CD4-positive, alpha-beta memory T cell (primary cell): ENCODE results near the gene ZNF423. TPM values are rescaled to one million over a fixed set of nuclear protein-coding genes. Genes with fewer than 3 reads are reported as not detected.

Experiments used
- CTCF ChIA-PET: fragments of 350-600 bp; sonication (Branson Sonifier 250); formaldehyde crosslinking; loops from one replicate; lab custom pipeline; 2021; ENCODE audit warnings: inconsistent platforms; ENCODE audit not compliant: partially characterized antibody; lab: Charles Lee
- POLR2A ChIA-PET: fragments of 350-600 bp; sonication (Branson Sonifier 250); formaldehyde crosslinking; loops from one replicate; lab custom pipeline; 2021; ENCODE audit not compliant: partially characterized antibody; lab: Charles Lee
- DNase-seq, 5 donors: peaks; one replicate each; pipeline versions ENCODE4 v3.0.0 to v3.0.0-alpha.2; 2020 to 2022; ENCODE audit warnings: mixed read lengths in 1 of 5
- H3K27ac ChIP-seq: one replicate; pipeline ENCODE4 v1.7.0; 2013; ENCODE audit warnings: low read depth, low read length
- H3K27me3 ChIP-seq: 2 replicates; pipeline ENCODE4 v1.7.0; 2013; ENCODE audit warnings: mild to moderate bottlenecking, low read length, moderate library complexity; ENCODE audit not compliant: insufficient read depth
- H3K36me3 ChIP-seq: 2 replicates; pipeline ENCODE4 v1.7.0; 2013; ENCODE audit warnings: mild to moderate bottlenecking, low read length, moderate library complexity; ENCODE audit not compliant: insufficient read depth
- H3K4me1 ChIP-seq: 2 replicates; pipeline ENCODE4 v1.7.0; 2013; ENCODE audit warnings: mild to moderate bottlenecking, low read length, moderate library complexity; ENCODE audit not compliant: insufficient read depth
- H3K4me3 ChIP-seq, 2 donors: one replicate each; pipeline ENCODE4 v1.7.0; 2013; ENCODE audit warnings: low read length in 2 of 2, mild to moderate bottlenecking in 1 of 2
- H3K9me3 ChIP-seq, 2 donors: one replicate each; pipeline ENCODE4 v1.7.0; 2013; ENCODE audit warnings: low read length in 2 of 2, control low read depth in 1 of 2; ENCODE audit not compliant: control insufficient read depth in 1 of 2
- H3K27ac Mint-ChIP-seq, 7 donors: one replicate each; pipeline ENCODE4 v1.8.0; 2020 to 2021; ENCODE audit warnings: mixed read lengths in 7 of 7, mild to moderate bottlenecking in 6 of 7, inconsistent platforms in 3 of 7, moderate library complexity in 3 of 7
- H3K27me3 Mint-ChIP-seq, 2 donors: one replicate each; pipeline ENCODE4 v1.8.0; 2020 to 2021; ENCODE audit warnings: mixed read lengths in 2 of 2
- H3K36me3 Mint-ChIP-seq, 2 donors: one replicate each; pipeline ENCODE4 v1.8.0; 2020 to 2021; ENCODE audit warnings: mixed read lengths in 2 of 2, inconsistent platforms in 1 of 2, mild to moderate bottlenecking in 1 of 2
- H3K4me1 Mint-ChIP-seq, 4 donors: one replicate each; pipeline ENCODE4 v1.8.0; 2020 to 2021; ENCODE audit warnings: mixed read lengths in 4 of 4, mild to moderate bottlenecking in 1 of 4
- H3K4me3 Mint-ChIP-seq, 8 donors: one replicate each; pipeline ENCODE4 v1.8.0; 2020 to 2021; ENCODE audit warnings: mixed read lengths in 8 of 8, mild to moderate bottlenecking in 7 of 8, moderate library complexity in 6 of 8, inconsistent platforms in 3 of 8
- H3K9me3 Mint-ChIP-seq, 8 donors: one replicate each; pipeline ENCODE4 v1.8.0; 2020 to 2021; ENCODE audit warnings: mixed read lengths in 8 of 8, mild to moderate bottlenecking in 5 of 8, inconsistent platforms in 3 of 8, moderate library complexity in 1 of 8
- intact Hi-C: fragments of 100-400 bp; cut with micrococcal nuclease; formaldehyde crosslinking; loops from one replicate; pipeline ENCODE4 v1.15.1; 2023
- polyA plus RNA-seq, 2 donors: library from polyadenylated mRNA; unstranded; fragments of 300-500 nt; fragmentation: Illumina TruSeq; gene quantifications; one replicate each; pipeline ENCODE4 v1.2.3, GENCODE V29; 2021
- total RNA-seq, 2 experiments: library from RNA; stranded (reverse); gene quantifications; one replicate each; pipeline ENCODE4 v1.2.3, GENCODE V29; 2021

Gene ZNF423
- total and polyA plus RNA-seq, 4 experiments from 2014 or later: not detected

GRCh38 chr16:49755313-49755620, 100.6 kb downstream of the ZNF423 start:
- DNase-seq: no peak
- Histone ChIP-seq H3K27ac (no peak overlapping the region), H3K4me1 (no peaks in the 10 kb centered on the region), H3K9me3 (no peaks in the 10 kb centered on the region), H3K4me3 (no peak overlapping the region), H3K36me3 (no peaks in the 10 kb centered on the region), H3K27me3 (no peaks in the 10 kb centered on the region)
- Mint-ChIP-seq H3K36me3 (no peaks in the 10 kb centered on the region), H3K9me3 (no peaks in the 10 kb centered on the region), H3K4me3 (peak overlapping the region in 2 of 8 donors; percentile 19 to 50), H3K27ac (no peak overlapping the region), H3K4me1 (peaks cover 0 to 13% (median 5%) of the 10 kb centered on the region in 4 donors), H3K27me3 (peaks cover 22 to 24% of the 10 kb centered on the region in 2 donors)
- ChIA-PET CTCF (no interaction called here), POLR2A (no interaction called here)
- intact Hi-C loops: no loop called here

- no peaks in the 10 kb centered on the region for H3K9me3 ChIP-seq
- no peaks in the 10 kb centered on the region for H3K9me3 Mint-ChIP-seq
- DNase-seq: no peak
- H3K4me3 ChIP-seq: no peak overlapping the region
- CTCF ChIA-PET: no interaction called here
- no peaks in the 10 kb centered on the region for H3K27me3 ChIP-seq
- H3K27ac ChIP-seq: no peak overlapping the region
- no peak overlapping the region for H3K27ac Mint-ChIP-seq
- intact Hi-C loops: no loop called here
- H3K4me3 Mint-ChIP-seq: no peak overlapping the region
- H3K36me3 Mint-ChIP-seq: no peaks in the 10 kb centered on the region
- no peaks in the 10 kb centered on the region for H3K36me3 ChIP-seq
- H3K27me3 Mint-ChIP-seq: peaks cover 21 to 25% of the 10 kb centered on the region in 2 donors
- peaks cover 0 to 13% (median 5%) of the 10 kb centered on the region in 4 donors for H3K4me1 Mint-ChIP-seq
- no peaks in the 10 kb centered on the region for H3K4me1 ChIP-seq
- POLR2A ChIA-PET: no interaction called here
Measured at GRCh38 chr16:49754495-49755312, 101.2 kb downstream of the ZNF423 start.

GRCh38 chr16:49750341-49751000, 105.4 kb downstream of the ZNF423 start:
- Mint-ChIP-seq H3K4me1 (peaks cover 0 to 13% (median 5%) of the 10 kb centered on the region in 4 donors), H3K4me3 (no peak overlapping the region), H3K27ac (no peak overlapping the region), H3K27me3 (peaks cover 13 to 14% of the 10 kb centered on the region in 2 donors), H3K9me3 (no peaks in the 10 kb centered on the region), H3K36me3 (no peaks in the 10 kb centered on the region)
- ChIA-PET CTCF (no interaction called here), POLR2A (no interaction called here)
- H3K36me3 ChIP-seq: no peaks in the 10 kb centered on the region
- H3K4me1 ChIP-seq: no peaks in the 10 kb centered on the region
- H3K9me3 ChIP-seq: no peaks in the 10 kb centered on the region
- no peak overlapping the region for H3K27ac ChIP-seq
- H3K27me3 ChIP-seq: no peaks in the 10 kb centered on the region
- H3K4me3 ChIP-seq: no peak overlapping the region
- DNase-seq: no peak
- intact Hi-C loops: no loop called here

GRCh38 chr16:49749816-49750215, 106.1 kb downstream of the ZNF423 start:
- H3K4me1 ChIP-seq: no peaks in the 10 kb centered on the region
- DNase-seq: no peak
- H3K27me3 Mint-ChIP-seq: peaks cover 11% of the 10 kb centered on the region in 2 donors
- H3K36me3 Mint-ChIP-seq: no peaks in the 10 kb centered on the region
- CTCF ChIA-PET: no interaction called here
- POLR2A ChIA-PET: no interaction called here
- no peaks in the 10 kb centered on the region for H3K9me3 ChIP-seq
- peaks cover 0 to 6% (median 2%) of the 10 kb centered on the region in 4 donors for H3K4me1 Mint-ChIP-seq
- H3K27ac ChIP-seq: no peak overlapping the region
- H3K4me3 ChIP-seq: no peak overlapping the region
- no peaks in the 10 kb centered on the region for H3K36me3 ChIP-seq
- no peaks in the 10 kb centered on the region for H3K27me3 ChIP-seq
- H3K4me3 Mint-ChIP-seq: no peak overlapping the region
- no peak overlapping the region for H3K27ac Mint-ChIP-seq
- intact Hi-C loops: no loop called here
- no peaks in the 10 kb centered on the region for H3K9me3 Mint-ChIP-seq

- peaks cover 8 to 11% of the 10 kb centered on the region in 2 donors for H3K27me3 Mint-ChIP-seq
- H3K4me1 ChIP-seq: no peaks in the 10 kb centered on the region
- H3K9me3 ChIP-seq: no peaks in the 10 kb centered on the region
- H3K36me3 Mint-ChIP-seq: no peaks in the 10 kb centered on the region
- ChIA-PET POLR2A (no interaction called here), CTCF (no interaction called here)
- no peak overlapping the region for H3K4me3 ChIP-seq
- no peaks in the 10 kb centered on the region for H3K9me3 Mint-ChIP-seq
- no peak overlapping the region for H3K27ac ChIP-seq
- no peak overlapping the region for H3K27ac Mint-ChIP-seq
- H3K27me3 ChIP-seq: no peaks in the 10 kb centered on the region
- H3K4me1 Mint-ChIP-seq: no peaks in the 10 kb centered on the region
- no peak for DNase-seq
- intact Hi-C loops: no loop called here
- H3K36me3 ChIP-seq: no peaks in the 10 kb centered on the region
- no peak overlapping the region for H3K4me3 Mint-ChIP-seq
Measured at GRCh38 chr16:49748322-49748721, 107.6 kb downstream of the ZNF423 start.

- no peak for DNase-seq
- intact Hi-C loops: no loop called here
- H3K4me1 Mint-ChIP-seq: no peaks in the 10 kb centered on the region
- no peak overlapping the region for H3K4me3 Mint-ChIP-seq
- Histone ChIP-seq H3K4me1 (no peaks in the 10 kb centered on the region), H3K36me3 (no peaks in the 10 kb centered on the region), H3K9me3 (no peaks in the 10 kb centered on the region), H3K27me3 (no peaks in the 10 kb centered on the region), H3K27ac (no peak overlapping the region), H3K4me3 (no peak overlapping the region)
- no peaks in the 10 kb centered on the region for H3K9me3 Mint-ChIP-seq
- H3K27me3 Mint-ChIP-seq: peaks cover 7 to 11% of the 10 kb centered on the region in 2 donors
- no peaks in the 10 kb centered on the region for H3K36me3 Mint-ChIP-seq
- POLR2A ChIA-PET: no interaction called here
- CTCF ChIA-PET: no interaction called here
- H3K27ac Mint-ChIP-seq: no peak overlapping the region
Measured at GRCh38 chr16:49747654-49748053, 108.3 kb downstream of the ZNF423 start.

GRCh38 chr16:49746545-49746944, 109.4 kb downstream of the ZNF423 start:
- ChIA-PET POLR2A (no interaction called here), CTCF (no interaction called here)
- H3K4me3 Mint-ChIP-seq: no peak overlapping the region
- intact Hi-C loops: no loop called here
- H3K4me1 Mint-ChIP-seq: no peaks in the 10 kb centered on the region
- no peaks in the 10 kb centered on the region for H3K4me1 ChIP-seq
- H3K9me3 Mint-ChIP-seq: no peaks in the 10 kb centered on the region
- peaks cover 5 to 9% of the 10 kb centered on the region in 2 donors for H3K27me3 Mint-ChIP-seq
- no peak for DNase-seq
- H3K36me3 Mint-ChIP-seq: no peaks in the 10 kb centered on the region
- no peaks in the 10 kb centered on the region for H3K36me3 ChIP-seq
- no peaks in the 10 kb centered on the region for H3K27me3 ChIP-seq
- H3K4me3 ChIP-seq: no peak overlapping the region
- no peaks in the 10 kb centered on the region for H3K9me3 ChIP-seq
- no peak overlapping the region for H3K27ac ChIP-seq
- H3K27ac Mint-ChIP-seq: no peak overlapping the region
